Pancreas (tissue), 10 donors: ENCODE measurements around the gene ZNF566. TPM values are rescaled to one million over a fixed set of nuclear protein-coding genes. Genes with fewer than 3 reads are reported as not detected.
"Not testable (repeated sequence)": the region's sequence is repeated elsewhere in the genome, so short reads cannot be mapped to it uniquely, and the experiment has no call there.

Source experiments
- ATAC-seq, 4 donors: fragments of 200-7000 bp; cut with Tn5 transposase; one replicate each; pipeline versions ENCODE4 v1.8.0 to v1.9.1; 2020; ENCODE audit warnings: mild to moderate bottlenecking in 4 of 4, moderate library complexity in 4 of 4
- DNase-seq, 6 donors: peaks; one replicate each; pipeline ENCODE4 v3.0.0-alpha.2; 2020
- FAIRE-seq: peaks from 2 replicates; lab custom pipeline; 2012; peaks lifted over from hg19 to GRCh38; lab: Jason Lieb, UNC
- H3K27ac ChIP-seq, 4 donors: fragments of 200-600 bp; sonication (generic); 1 replicate in 3 of 4; 2 replicates in 1 of 4; pipeline versions ENCODE4 v1.5.0 to v1.8.0; 2020
- H3K27me3 ChIP-seq, 4 donors: fragments of 200-600 bp; one replicate each; pipeline ENCODE4 v1.8.0; 2021
- H3K36me3 ChIP-seq, 3 donors: fragments of 200-600 bp; sonication (generic) in 1 of 3; one replicate each; pipeline versions ENCODE4 v1.5.0 to v1.8.0; 2020 to 2021
- H3K4me1 ChIP-seq, 3 donors: fragments of 200-600 bp; one replicate each; pipeline ENCODE4 v1.8.0; 2021
- H3K4me3 ChIP-seq, 4 donors: fragments of 200-600 bp; sonication (generic) in 2 of 4; one replicate each; pipeline versions ENCODE4 v1.5.0 to v1.8.0; 2020 to 2021
- H3K9me3 ChIP-seq, 4 donors: fragments of 200-600 bp; one replicate each; pipeline ENCODE4 v1.8.0; 2021
- CTCF ChIP-seq, 4 donors: fragments of 200-600 bp; sonication (generic) in 3 of 4; IDR thresholded peaks; one replicate each; pipeline versions ENCODE4 v1.5.0 to v1.8.0; 2021; ENCODE audit warnings: antibody characterized with exemption in 4 of 4
- WGBS, 2 donors: extraction: QIAGEN DNeasy Blood & Tissue Kit; methylation state at CpG; one replicate each; pipeline ENCODE4 v1.1.7; 2013; 5-methylcytosine and 5-hydroxymethylcytosine counted together
- intact Hi-C, 3 donors: fragments of 100-400 bp; cut with DNase I; formaldehyde crosslinking; loops; one replicate each; pipeline versions ENCODE4 v1.11.1 to v1.14.2; 2022
- polyA plus RNA-seq, 2 donors: library from polyadenylated mRNA; stranded (reverse); fragments of 200-250 nt; gene quantifications; one replicate each; pipeline ENCODE4 v1.2.3, GENCODE V29; 2013
- total RNA-seq, 6 donors: library from RNA; stranded (reverse); fragmentation: NEBNext Ultra II Directional in 4 of 6; extraction: Animal tissue kit (Norgen Biotek cat#: 25700) in 4 of 6; gene quantifications; one replicate each; pipeline versions ENCODE4 v1.2.1 to v1.2.4, GENCODE V29; 2021 to 2023
- donor health status: healthy with polysubstance abuse.
- donor health status: DM: no; HTN: no; CAD: no; lungs with moderate emphysema.
- donor health status: DM: no; HTN: no; CAD: no.
- donor health status: control.
- donor health status: control.
- donor health status: Bipolar disorder and iron deficiency.
- donor health status: DM: yes; HTN: yes; CAD: no.
- donor health status: DM: no; HTN: no; CAD: no.
- donor health status: DM: no; HTN: no; CAD: no.
- donor health status: DM: yes; HTN: yes; CAD: no.

The ZNF566 gene
- total and polyA plus RNA-seq, 8 donors, result 2.9 to 6.9 (median 4.8) TPM

DNA sequence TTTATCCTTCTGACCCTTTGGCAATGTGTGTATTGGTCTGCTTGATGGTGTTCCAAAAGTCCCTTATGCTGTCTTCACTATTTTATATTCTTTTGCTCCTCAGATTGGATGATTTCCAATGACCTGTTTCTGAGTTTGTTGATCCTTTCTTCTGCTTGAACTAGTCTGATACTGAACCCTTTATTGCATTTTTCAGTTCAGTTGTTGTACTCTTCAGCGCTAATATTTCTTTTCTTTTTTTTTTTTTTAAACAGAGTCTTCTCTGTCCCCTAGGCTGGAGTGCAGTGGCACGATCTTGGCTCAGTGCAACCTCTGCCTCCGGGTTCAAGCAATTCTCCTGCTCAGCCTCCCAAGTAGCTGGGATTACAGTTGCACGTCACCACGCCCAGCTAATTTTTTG, 12.6 kb upstream of the ZNF566 start:
- intact Hi-C loops, result no loop called here
- no peaks in the 10 kb centered on the region for H3K27me3 ChIP-seq
- no peaks in the 10 kb centered on the region for H3K9me3 ChIP-seq
- no peak for TF ChIP-seq CTCF (IDR thresholded peaks at IDR 0.05)
- WGBS, 2 donors, result 86 to 89% methylated on average over 5 of the region's 5 CpGs
- H3K4me1 ChIP-seq, result no peaks in the 10 kb centered on the region
- no peak for DNase-seq
- no peak overlapping the region for H3K4me3 ChIP-seq
- no peaks in the 10 kb centered on the region for H3K36me3 ChIP-seq
- no peak overlapping the region for H3K27ac ChIP-seq
- no peak for ATAC-seq
- no peak for FAIRE-seq

GRCh38 chr19:36497001-36497400, 7.6 kb upstream of the ZNF566 start:
- intact Hi-C loops, result no loop called here
- H3K36me3 ChIP-seq, result no peaks in the 10 kb centered on the region
- no peak for TF ChIP-seq CTCF (IDR thresholded peaks at IDR 0.05)
- no peaks in the 10 kb centered on the region for H3K4me1 ChIP-seq
- H3K27me3 ChIP-seq, result no peaks in the 10 kb centered on the region
- WGBS, 2 donors, result 83 to 85% methylated on average over 17 of the region's 17 CpGs
- H3K4me3 ChIP-seq, result no peak overlapping the region
- ATAC-seq (no peak), FAIRE-seq (no peak), DNase-seq (no peak)
- H3K9me3 ChIP-seq, result no peaks in the 10 kb centered on the region
- no peak overlapping the region for H3K27ac ChIP-seq

DNA sequence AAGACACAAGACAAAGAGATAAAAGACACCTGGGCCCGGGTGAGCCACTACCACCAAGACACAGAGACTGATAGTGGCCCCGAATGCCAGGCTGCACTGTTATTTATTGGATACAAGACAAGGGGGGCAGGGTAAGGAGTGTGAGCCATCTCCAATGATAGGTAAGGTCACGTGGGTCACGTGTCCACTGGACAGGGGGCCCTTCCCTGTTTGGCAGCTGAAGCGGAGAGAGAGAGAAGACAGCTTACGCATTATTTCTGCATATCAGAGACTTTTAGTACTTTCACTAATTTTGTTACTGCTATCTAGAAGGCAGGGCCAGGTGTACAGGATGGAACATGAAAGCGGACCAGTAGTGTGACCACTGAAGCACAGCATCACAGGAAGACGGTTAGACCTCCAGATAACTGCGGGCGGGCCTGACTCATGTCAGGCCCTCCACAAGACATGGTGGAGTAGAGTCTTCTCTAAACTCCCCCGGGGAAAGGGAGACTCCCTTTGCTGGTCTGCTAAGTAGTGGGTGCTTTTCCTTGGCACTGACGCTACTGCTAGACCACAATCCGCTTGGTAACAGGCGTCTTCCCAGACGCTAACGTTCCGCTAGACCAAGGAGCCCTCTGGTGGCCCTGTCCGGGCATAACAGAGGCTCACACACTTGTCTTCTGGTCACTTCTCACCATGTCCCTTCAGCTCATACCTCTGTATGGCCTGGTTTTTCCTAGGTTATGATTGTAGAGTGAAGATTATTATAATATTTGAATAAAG, 3.5 kb upstream of the ZNF566 start:
- H3K4me1 ChIP-seq, intact Hi-C loops, H3K27ac ChIP-seq, H3K4me3 ChIP-seq, H3K27me3 ChIP-seq, FAIRE-seq, H3K36me3 ChIP-seq, ATAC-seq, H3K9me3 ChIP-seq: not testable (repeated sequence)
- DNase-seq, result peak in 3 of 6 donors; percentile 4 to 34 (median 31)
- peak in 1 of 4 donors; percentile 15 for TF ChIP-seq CTCF (IDR thresholded peaks at IDR 0.05)
- 63 to 67% methylated on average over 18 of the region's 18 CpGs for WGBS, 2 donors

GRCh38 chr19:36490846-36491245, 1.5 kb upstream of the ZNF566 start:
- intact Hi-C loops, H3K36me3 ChIP-seq, H3K4me1 ChIP-seq, FAIRE-seq, H3K27ac ChIP-seq, H3K4me3 ChIP-seq, H3K9me3 ChIP-seq, ATAC-seq, H3K27me3 ChIP-seq: not testable (repeated sequence)
- peak in 1 of 6 donors; percentile 55 for DNase-seq
- 93 to 94% methylated on average over 13 to 27 of the region's 29 CpGs for WGBS, 2 donors

GRCh38 chr19:36489920-36490415, 607 bp upstream of the ZNF566 start:
- Histone ChIP-seq H3K27ac (peak overlapping the region; percentile 74 to 95 (median 84)), H3K4me3 (peak overlapping the region; percentile 51 to 78 (median 66)), H3K9me3 (no peaks in the 10 kb centered on the region), H3K27me3 (no peaks in the 10 kb centered on the region), H3K36me3 (no peaks in the 10 kb centered on the region), H3K4me1 (peaks cover 0 to 7% (median 0%) of the 10 kb centered on the region in 3 donors)
- WGBS, 2 donors, result 2% methylated on average over 15 of the region's 15 CpGs
- TF ChIP-seq CTCF (IDR thresholded peaks at IDR 0.05), result no peak
- intact Hi-C loops, result no loop called here
- FAIRE-seq (no peak), DNase-seq (peak in 3 of 6 donors; percentile 63 to 82 (median 75)), ATAC-seq (peak in 2 of 4 donors; percentile 4 to 5)
